ENCODE data around the gene ARHGAP42.

The ARHGAP42 gene

GRCh38 chr11:100932474-100933100, 245.5 kb downstream of the ARHGAP42 start:
- Histone ChIP-seq H3K4me2 (ENCODE audit: low read depth, low read length, poor library complexity, severe bottlenecking) (no peak overlapping the region), H3K27ac (ENCODE audit: low read depth, low read length) (no peak overlapping the region), H3K27me3 (ENCODE audit: low read length) (no peaks in the 10 kb centered on the region)

GRCh38 chr11:100936781-100937180, 249.7 kb downstream of the ARHGAP42 start:
- Histone ChIP-seq H4K20me1 (ENCODE audit: low read depth, low read length) (no peaks in the 10 kb centered on the region), H2AFZ (ENCODE audit: low read depth, low read length, severe bottlenecking) (no peak overlapping the region), H3K27me3 (ENCODE audit: low read length) (no peaks in the 10 kb centered on the region), H3K4me2 (ENCODE audit: low read depth, low read length, poor library complexity, severe bottlenecking) (no peak overlapping the region), H3K27ac (ENCODE audit: low read depth, low read length) (no peak overlapping the region), H3K79me2 (ENCODE audit: insufficient read depth, low read length) (no peaks in the 10 kb centered on the region), H3K9ac (ENCODE audit: low read length) (no peak overlapping the region), H3K36me3 (ENCODE audit: low read length) (no peaks in the 10 kb centered on the region), H3K9me2 (replicated peaks; ENCODE audit: insufficient read depth, low read length) (no peaks in the 10 kb centered on the region), H3F3A (ENCODE audit: insufficient read depth) (no peaks in the 10 kb centered on the region), H3K9me3 (ENCODE audit: insufficient read depth, low read length) (no peaks in the 10 kb centered on the region), H3K4me3 (ENCODE audit: insufficient read depth, low read length, poor library complexity, severe bottlenecking) (no peak overlapping the region)
- TF ChIP-seq EZH2phosphoT487 (conservative IDR thresholded peaks at IDR 0.05; ENCODE audit: low read length) (no peak), CTCF (IDR thresholded peaks at IDR 0.05; ENCODE audit: insufficient read depth, low read length, poor library complexity, severe bottlenecking) (no peak)

More at GRCh38 chr11:100932474-100933100, 245.5 kb downstream of the ARHGAP42 start:
- H3K4me3 ChIP-seq (ENCODE audit: insufficient read depth, low read length, poor library complexity, severe bottlenecking) = no peak overlapping the region
- no peaks in the 10 kb centered on the region for H3F3A ChIP-seq (ENCODE audit: insufficient read depth)
- H3K9me2 ChIP-seq (replicated peaks; ENCODE audit: insufficient read depth, low read length) = no peaks in the 10 kb centered on the region
- no peak for TF ChIP-seq CTCF (IDR thresholded peaks at IDR 0.05; ENCODE audit: insufficient read depth, low read length, poor library complexity, severe bottlenecking)
- TF ChIP-seq EZH2phosphoT487 (conservative IDR thresholded peaks at IDR 0.05; ENCODE audit: low read length) = no peak
- H3K9me3 ChIP-seq (ENCODE audit: insufficient read depth, low read length) = no peaks in the 10 kb centered on the region
- H4K20me1 ChIP-seq (ENCODE audit: low read depth, low read length) = no peaks in the 10 kb centered on the region
- H3K79me2 ChIP-seq (ENCODE audit: insufficient read depth, low read length) = no peaks in the 10 kb centered on the region
- no peak overlapping the region for H2AFZ ChIP-seq (ENCODE audit: low read depth, low read length, severe bottlenecking)
- H3K9ac ChIP-seq (ENCODE audit: low read length) = no peak overlapping the region
- H3K36me3 ChIP-seq (ENCODE audit: low read length) = no peaks in the 10 kb centered on the region

GRCh38 chr11:100939571-100939970, 252.5 kb downstream of the ARHGAP42 start:
- H3K79me2 ChIP-seq (ENCODE audit: insufficient read depth, low read length) = no peaks in the 10 kb centered on the region
- no peak for TF ChIP-seq CTCF (IDR thresholded peaks at IDR 0.05; ENCODE audit: insufficient read depth, low read length, poor library complexity, severe bottlenecking)
- TF ChIP-seq EZH2phosphoT487 (conservative IDR thresholded peaks at IDR 0.05; ENCODE audit: low read length) = no peak
- no peaks in the 10 kb centered on the region for H3K36me3 ChIP-seq (ENCODE audit: low read length)
- no peaks in the 10 kb centered on the region for H3K9me3 ChIP-seq (ENCODE audit: insufficient read depth, low read length)
- H3K27me3 ChIP-seq (ENCODE audit: low read length) = no peaks in the 10 kb centered on the region
- no peaks in the 10 kb centered on the region for H4K20me1 ChIP-seq (ENCODE audit: low read depth, low read length)
- H3F3A ChIP-seq (ENCODE audit: insufficient read depth) = no peaks in the 10 kb centered on the region
- no peak overlapping the region for H3K27ac ChIP-seq (ENCODE audit: low read depth, low read length)
- no peak overlapping the region for H3K4me3 ChIP-seq (ENCODE audit: insufficient read depth, low read length, poor library complexity, severe bottlenecking)
- H3K4me2 ChIP-seq (ENCODE audit: low read depth, low read length, poor library complexity, severe bottlenecking) = no peak overlapping the region
- no peak overlapping the region for H2AFZ ChIP-seq (ENCODE audit: low read depth, low read length, severe bottlenecking)
- H3K9me2 ChIP-seq (replicated peaks; ENCODE audit: insufficient read depth, low read length) = no peaks in the 10 kb centered on the region
- no peak overlapping the region for H3K9ac ChIP-seq (ENCODE audit: low read length)

All from SU-DHL-6 (cell line).